HepG2 (cell line): Measurements from ENCODE around the gene C5orf47. TPM values are rescaled to one million over a fixed set of nuclear protein-coding genes. Genes with fewer than 3 reads are reported as not detected.

Experiments used
- ARID4A ChIP-seq: sonication (generic); formaldehyde crosslinking; IDR thresholded peaks from 2 replicates; pipeline ENCODE4 v1.5.0; 2020; ENCODE audit warnings: mild to moderate bottlenecking, missing genetic modification reagents, borderline replicate concordance
- JUNB ChIP-seq: sonication (generic); formaldehyde crosslinking; IDR thresholded peaks from 2 replicates; pipeline ENCODE4 v1.8.0; 2022; ENCODE audit warnings: missing genetic modification reagents, mild to moderate bottlenecking, borderline replicate concordance
- MEF2D ChIP-seq: sonication (generic); formaldehyde crosslinking; IDR thresholded peaks from 2 replicates; pipeline ENCODE4 v1.5.1; 2020; ENCODE audit warnings: mild to moderate bottlenecking, missing genetic modification reagents
- MLLT10 ChIP-seq: sonication (generic); formaldehyde crosslinking; IDR thresholded peaks from 2 replicates; pipeline ENCODE4 v1.4.0; 2020; ENCODE audit warnings: missing genetic modification reagents
- RORA ChIP-seq: sonication (generic); formaldehyde crosslinking; IDR thresholded peaks from 2 replicates; pipeline ENCODE4 v1.5.0; 2020; ENCODE audit warnings: mild to moderate bottlenecking, missing genetic modification reagents, moderate library complexity
- TCF7 ChIP-seq: sonication (generic); IDR thresholded peaks from 2 replicates; pipeline ENCODE4 v1.6.1; 2016; ENCODE audit warnings: antibody characterized with exemption, low read depth
- TRAFD1 ChIP-seq: sonication (generic); formaldehyde crosslinking; IDR thresholded peaks from 2 replicates; pipeline ENCODE4 v1.5.1; 2020; ENCODE audit warnings: missing genetic modification reagents, mild to moderate bottlenecking, borderline replicate concordance
- ZBED4 ChIP-seq: sonication (generic); formaldehyde crosslinking; IDR thresholded peaks from 2 replicates; pipeline ENCODE4 v1.4.0; 2020; ENCODE audit warnings: missing genetic modification reagents, borderline replicate concordance
- ZNF10 ChIP-seq: sonication (generic); formaldehyde crosslinking; IDR thresholded peaks from 2 replicates; pipeline ENCODE4 v1.4.0; 2020; ENCODE audit warnings: mild to moderate bottlenecking, low read depth, missing genetic modification reagents, borderline replicate concordance
- ZNF251 ChIP-seq: sonication (generic); formaldehyde crosslinking; IDR thresholded peaks from 2 replicates; pipeline ENCODE4 v1.9.0; 2021; ENCODE audit warnings: mild to moderate bottlenecking, missing genetic modification reagents
- ZNF451 ChIP-seq: sonication (generic); formaldehyde crosslinking; IDR thresholded peaks from 2 replicates; pipeline ENCODE4 v1.5.0; 2020; ENCODE audit warnings: mild to moderate bottlenecking, missing genetic modification reagents
- ZNF503 ChIP-seq: sonication (generic); formaldehyde crosslinking; IDR thresholded peaks from 2 replicates; pipeline ENCODE4 v1.4.0; 2020; ENCODE audit warnings: missing genetic modification reagents
- ZNF513 ChIP-seq: sonication (generic); formaldehyde crosslinking; conservative IDR thresholded peaks from 2 replicates; pipeline ENCODE4 v1.5.0; 2020; ENCODE audit warnings: missing genetic modification reagents
- polyA plus RNA-seq, 8 experiments: library from polyadenylated mRNA; depleted of rRNA in 3 of 8; stranded (reverse) in 7 of 8; unstranded in 1 of 8; fragments of >200 nt; fragmentation: Illumina TruSeq in 4 of 8; extraction: Trizol in 4 of 8; gene quantifications; 2 replicates each; pipeline versions ENCODE4 v1.2.1 to v1.2.3, GENCODE V29; 2011 to 2016; ENCODE audit warnings: low read depth in 4 of 8, missing spikeins in 1 of 8, mixed read lengths in 1 of 8; ENCODE audit not compliant: insufficient read depth in 1 of 8
- total RNA-seq, 5 experiments: library from RNA; depleted of rRNA; stranded (reverse); fragments of >200 nt; fragmentation: Illumina TruSeq; extraction: Trizol; gene quantifications; 2 replicates each; pipeline ENCODE4 v1.2.3, GENCODE V29; 2016; ENCODE audit warnings: low read depth in 1 of 5

The C5orf47 gene
- total and polyA plus RNA-seq, 2 of the 13 experiments (the other 11 are each of a cell fraction or from before 2014, with no cell fraction given): not detected

- peak; percentile 46; the same call in 1 of the 2 replicates for TF ChIP-seq ARID4A
- no peak for TF ChIP-seq ZNF451 (CRISPR knock-in tag)
- TF ChIP-seq JUNB (CRISPR knock-in tag): no peak
- peak; percentile 74; the same call in 1 of the 2 replicates for TF ChIP-seq MEF2D (CRISPR knock-in tag)
- no peak for TF ChIP-seq RORA (CRISPR knock-in tag)
- TF ChIP-seq ZNF513 (CRISPR knock-in tag): no peak
- TF ChIP-seq TRAFD1: no peak
- TF ChIP-seq ZBED4 (CRISPR knock-in tag): no peak
- TF ChIP-seq ZNF251 (CRISPR knock-in tag): no peak
- TF ChIP-seq TCF7: peak; percentile 62; the same call in 1 of the 2 replicates
- no peak for TF ChIP-seq MLLT10 (CRISPR knock-in tag)
- TF ChIP-seq ZNF10 (CRISPR knock-in tag): no peak
- peak; percentile 77; the same call in 1 of the 2 replicates for TF ChIP-seq ZNF503 (CRISPR knock-in tag)
Observed at GRCh38 chr5:173941758-173942401, 47.1 kb upstream of the C5orf47 start (continued).
